Panc1 (cell line): ENCODE measurements around the gene CACNA2D3.

Source experiments
- CTCF ChIP-seq: fragments of 450-650 bp; IDR thresholded peaks from 2 replicates; pipeline ENCODE4 v1.5.1; 2017; ENCODE audit warnings: mild to moderate bottlenecking
- SIN3A ChIP-seq: IDR thresholded peaks from 2 replicates; pipeline ENCODE4 v1.6.1; 2012; ENCODE audit warnings: low read depth, mild to moderate bottlenecking, low read length, moderate library complexity, borderline replicate concordance; ENCODE audit not compliant: insufficient read depth

- TF ChIP-seq CTCF (no peak), SIN3A (no peak)
These were observed 106.5 kb downstream of the CACNA2D3 start for GRCh38 chr3:54228806-54229205.
